GM18858 (cell line): ENCODE data around the gene NACAD.
"Not testable (repeated sequence)": the region's sequence is repeated elsewhere in the genome, so short reads cannot be mapped to it uniquely, and the experiment has no call there.

ENCODE experiments used
- ATAC-seq: cut with Tn5 transposase; IDR thresholded peaks from one replicate; pipeline ENCODE4 v1.9.1; 2021; ENCODE audit not compliant: unreplicated experiment

NACAD gene

GRCh38 chr7:45060295-45060694 lies 28.5 kb downstream of the NACAD start:
- no peak for ATAC-seq

GRCh38 chr7:45057878-45058277 lies 30.9 kb downstream of the NACAD start:
- ATAC-seq: no peak

- no peak for ATAC-seq
These were observed 33.1 kb downstream of the NACAD start for GRCh38 chr7:45055594-45056219.

GRCh38 chr7:45055016-45055415 lies 33.8 kb downstream of the NACAD start:
- no peak for ATAC-seq

- no peak for ATAC-seq
These were observed 34.3 kb downstream of the NACAD start for GRCh38 chr7:45054442-45054841.

- no peak for ATAC-seq
These were observed 34.8 kb downstream of the NACAD start for GRCh38 chr7:45053941-45054340.

GRCh38 chr7:45053401-45053800 lies 35.4 kb downstream of the NACAD start:
- ATAC-seq: no peak

GRCh38 chr7:45052011-45052410 lies 36.8 kb downstream of the NACAD start:
- ATAC-seq: no peak

- ATAC-seq: no peak
These were observed 38.6 kb downstream of the NACAD start for GRCh38 chr7:45050198-45050597.

- ATAC-seq: no peak
These were observed 40.0 kb downstream of the NACAD start for GRCh38 chr7:45048748-45049147.

GRCh38 chr7:45044338-45044737 lies 44.4 kb downstream of the NACAD start:
- no peak for ATAC-seq

- no peak for ATAC-seq
These were observed 49.7 kb downstream of the NACAD start for GRCh38 chr7:45039106-45039505.

GRCh38 chr7:45037876-45038275 lies 50.9 kb downstream of the NACAD start:
- no peak for ATAC-seq

- ATAC-seq: no peak
These were observed 52.0 kb downstream of the NACAD start for GRCh38 chr7:45036796-45037195.

- no peak for ATAC-seq
These were observed 52.5 kb downstream of the NACAD start for GRCh38 chr7:45036317-45036716.

GRCh38 chr7:45035893-45036292 lies 52.9 kb downstream of the NACAD start:
- ATAC-seq: no peak

- no peak for ATAC-seq
These were observed 53.4 kb downstream of the NACAD start for GRCh38 chr7:45035371-45035770.

GRCh38 chr7:45034710-45035109 lies 54.1 kb downstream of the NACAD start:
- ATAC-seq: not testable (repeated sequence)

- no peak for ATAC-seq
These were observed 54.9 kb downstream of the NACAD start for GRCh38 chr7:45033931-45034290.

- no peak for ATAC-seq
These were observed 55.4 kb downstream of the NACAD start for GRCh38 chr7:45033261-45033930.

GRCh38 chr7:45032421-45032820 lies 56.3 kb downstream of the NACAD start:
- no peak for ATAC-seq

- no peak for ATAC-seq
These were observed 56.9 kb downstream of the NACAD start for GRCh38 chr7:45031829-45032228.
